H54 (cell line): ENCODE measurements around the gene BICD2.

Source experiments
- DNase-seq: peaks from one replicate; pipeline ENCODE4 v3.0.0; 2011; ENCODE audit warnings: low spot score, mixed read lengths; ENCODE audit not compliant: insufficient read length
- FAIRE-seq: peaks from 3 replicates; lab custom pipeline; 2011; peaks lifted over from hg19 to GRCh38; lab: Jason Lieb, UNC
- POLR2A ChIP-seq: IDR thresholded peaks from 2 replicates; pipeline ENCODE4 v1.6.1; 2011; ENCODE audit warnings: low read depth, mild to moderate bottlenecking, low read length

BICD2 gene

GRCh38 chr9:92749071-92749933, 15.3 kb downstream of the BICD2 start:
- TF ChIP-seq POLR2A, result no peak
- no peak for FAIRE-seq
- DNase-seq, result no peak

GRCh38 chr9:92748233-92748497, 16.5 kb downstream of the BICD2 start:
- no peak for TF ChIP-seq POLR2A
- DNase-seq, result no peak
- FAIRE-seq, result no peak

GRCh38 chr9:92747459-92748232, 17.0 kb downstream of the BICD2 start:
- no peak for TF ChIP-seq POLR2A
- FAIRE-seq (peak; percentile 84), DNase-seq (peak; percentile 55)

- DNase-seq, result no peak
- no peak for TF ChIP-seq POLR2A
- FAIRE-seq, result no peak
Measured at GRCh38 chr9:92746567-92747458, 17.8 kb downstream of the BICD2 start.

- TF ChIP-seq POLR2A, result no peak
- FAIRE-seq, result no peak
- no peak for DNase-seq
Measured at GRCh38 chr9:92745881-92746280, 18.8 kb downstream of the BICD2 start.

- FAIRE-seq (no peak), DNase-seq (no peak)
- no peak for TF ChIP-seq POLR2A
Measured at GRCh38 chr9:92745331-92745730, 19.3 kb downstream of the BICD2 start.

DNA sequence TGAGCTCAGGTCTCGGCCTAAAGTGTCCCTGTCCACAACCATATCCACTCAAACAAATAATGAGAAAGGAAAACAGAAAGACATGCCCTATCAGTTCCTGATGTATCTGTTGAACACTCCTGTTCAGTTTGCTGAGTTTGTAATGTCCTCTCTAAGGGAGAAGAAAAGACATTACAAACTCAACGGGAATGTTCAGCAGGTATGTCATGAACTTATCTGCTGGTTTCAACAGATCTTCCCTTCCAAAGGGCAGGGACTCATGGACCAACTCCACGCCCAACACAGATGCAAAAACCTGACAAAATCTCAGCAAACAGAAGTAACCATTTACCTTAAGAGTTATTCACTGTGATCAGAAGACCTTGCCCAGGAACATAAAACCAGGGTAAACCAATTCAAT, 23.7 kb downstream of the BICD2 start:
- FAIRE-seq (no peak), DNase-seq (no peak)
- TF ChIP-seq POLR2A, result no peak

GRCh38 chr9:92740446-92740961, 24.1 kb downstream of the BICD2 start:
- FAIRE-seq (no peak), DNase-seq (no peak)
- no peak for TF ChIP-seq POLR2A

DNA sequence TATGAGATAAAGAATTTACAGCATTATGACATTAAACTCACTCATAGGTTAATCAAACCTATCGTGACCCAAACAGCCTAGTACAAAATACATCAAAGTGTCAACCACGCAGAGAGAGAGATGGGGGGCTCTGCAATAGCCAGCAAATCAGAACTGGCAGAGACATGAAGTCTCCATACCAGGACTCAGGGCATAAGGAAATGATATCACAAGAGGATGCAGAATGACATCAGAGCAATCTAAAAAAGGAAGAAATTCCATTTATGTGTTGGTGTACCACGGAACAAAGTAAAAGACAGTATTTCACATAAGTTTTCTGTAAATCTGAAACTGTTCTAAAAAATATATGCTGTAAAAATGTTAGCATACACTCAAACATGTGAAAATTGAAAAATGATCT, 24.6 kb downstream of the BICD2 start:
- TF ChIP-seq POLR2A, result no peak
- no peak for DNase-seq
- no peak for FAIRE-seq

GRCh38 chr9:92739346-92739970, 25.2 kb downstream of the BICD2 start:
- TF ChIP-seq POLR2A, result no peak
- FAIRE-seq, result no peak
- DNase-seq, result no peak

- FAIRE-seq (no peak), DNase-seq (no peak)
- TF ChIP-seq POLR2A, result no peak
Measured at GRCh38 chr9:92738661-92739081, 26.0 kb downstream of the BICD2 start.

DNA sequence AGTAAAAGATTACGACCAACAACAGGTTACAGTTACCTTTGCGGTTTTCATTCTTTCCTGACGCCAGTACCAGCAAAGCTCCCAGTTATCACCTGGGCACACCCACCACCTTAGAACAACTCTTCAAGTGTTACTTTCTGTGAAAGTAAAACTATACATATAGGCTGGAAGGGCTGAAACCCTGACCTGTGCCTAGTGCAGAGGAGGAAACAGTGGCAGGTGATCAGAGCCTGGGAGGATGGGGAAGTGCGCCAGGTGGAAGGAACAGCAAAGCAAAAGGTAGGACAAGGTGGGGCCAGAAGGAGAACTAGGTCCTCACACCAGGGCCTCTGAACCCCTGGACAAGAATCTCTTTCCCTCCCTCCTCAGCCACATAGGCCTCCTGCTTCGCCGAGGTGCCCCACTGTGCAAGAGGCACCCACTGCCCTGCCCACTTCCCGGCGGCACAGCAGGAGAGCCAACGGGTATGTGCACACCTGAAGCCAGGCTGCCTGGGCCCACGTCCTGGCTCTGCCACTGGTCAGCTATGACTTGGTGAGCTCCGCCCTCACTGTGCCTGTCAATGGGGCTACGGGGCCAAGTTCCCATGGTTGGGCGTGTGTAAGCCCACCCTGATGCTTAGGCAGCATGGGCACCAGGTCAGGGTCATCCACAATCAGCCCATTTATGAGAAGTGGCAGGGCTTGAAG, 26.9 kb downstream of the BICD2 start:
- no peak for TF ChIP-seq POLR2A
- no peak for FAIRE-seq

DNA sequence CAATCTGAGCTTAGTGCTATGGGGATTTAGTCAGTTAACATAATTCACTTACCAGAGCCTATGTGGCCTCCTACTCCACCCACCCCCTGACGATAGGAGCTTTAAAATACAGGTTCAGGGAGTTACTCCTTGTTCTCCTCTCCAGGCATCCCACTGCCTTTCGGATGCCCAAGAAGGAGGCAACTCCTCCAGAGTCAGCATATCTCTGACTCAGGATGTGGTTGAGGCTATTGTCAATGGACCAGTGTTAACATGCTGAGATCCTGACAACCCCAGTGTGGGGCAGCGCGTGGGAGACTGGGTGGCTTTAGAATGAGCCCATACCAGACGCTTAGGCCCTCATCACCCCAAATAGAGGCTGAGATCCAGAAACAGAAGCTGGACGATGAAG, 27.4 kb downstream of the BICD2 start:
- DNase-seq, result peak; percentile 45
- TF ChIP-seq POLR2A, result no peak

More for the DNA sequence above, 26.9 kb downstream of the BICD2 start:
- no peak for DNase-seq

More for the DNA sequence above, 27.4 kb downstream of the BICD2 start:
- no peak for FAIRE-seq
